ENCODE measurements around the gene CEP68.
"Not testable (repeated sequence)": the region's sequence is repeated elsewhere in the genome, so short reads cannot be mapped to it uniquely, and the experiment has no call there.

CEP68 gene

DNA sequence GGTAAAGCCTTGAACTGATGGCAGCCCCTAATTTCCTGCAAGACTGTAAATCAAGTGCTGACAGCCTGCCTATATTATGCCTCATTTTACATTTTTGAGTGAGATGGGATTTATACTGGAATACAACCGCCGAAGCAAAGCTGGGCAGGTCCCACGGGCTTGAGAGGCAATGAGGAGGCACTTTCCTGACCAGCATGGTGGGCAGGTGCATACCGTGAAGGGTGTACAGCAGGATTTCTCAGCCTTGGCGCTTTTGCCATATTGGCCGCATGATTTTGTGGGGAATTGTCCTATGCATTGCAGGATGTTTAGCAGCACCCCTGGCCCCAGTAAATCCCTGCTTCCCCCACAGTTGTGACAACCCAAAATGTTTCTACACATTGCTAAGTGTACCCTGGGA, 22.8 kb downstream of the CEP68 start:
- no peak for DNase-seq (ENCODE audit: low spot score)

DNA sequence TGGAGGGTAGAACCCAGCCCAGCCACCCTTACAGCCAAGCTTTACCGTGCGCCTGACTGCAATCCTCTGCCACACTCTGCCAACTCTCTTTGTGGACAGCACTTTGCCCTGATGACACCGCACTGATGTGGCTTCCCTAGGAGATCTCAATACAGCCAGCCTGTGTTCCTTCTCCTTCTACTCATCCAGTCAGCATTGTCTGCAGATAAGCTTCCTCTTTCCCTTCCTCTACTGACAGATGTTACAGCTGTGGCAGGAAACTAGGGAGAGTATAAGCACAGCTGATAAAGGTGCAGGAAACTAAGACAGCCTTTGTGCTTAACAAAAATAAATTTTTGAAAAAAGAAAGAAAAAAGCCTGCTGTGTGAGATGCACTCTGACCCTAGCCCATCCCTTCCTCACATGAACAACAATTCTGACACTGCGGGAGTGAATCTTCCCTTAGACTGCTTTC, 25.0 kb downstream of the CEP68 start:
- DNase-seq (ENCODE audit: low spot score), result no peak

DNA sequence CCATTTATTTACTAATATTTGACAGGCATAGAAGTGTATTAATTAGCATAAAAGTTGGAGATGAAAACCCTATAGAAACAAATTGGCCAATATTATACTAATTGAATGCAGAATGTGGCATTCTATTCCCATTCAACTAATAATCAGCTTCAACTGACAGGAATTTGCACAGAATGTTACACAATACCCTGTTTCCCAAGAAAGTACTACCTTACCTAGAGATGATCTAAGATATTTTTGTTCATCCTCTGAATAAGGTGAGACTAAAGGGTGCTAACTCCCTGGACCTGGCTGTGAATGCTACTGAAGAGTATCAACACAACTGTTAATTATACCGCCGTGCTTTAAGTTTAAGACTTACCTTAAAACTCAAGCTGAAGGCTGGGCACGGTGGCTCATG, 28.9 kb downstream of the CEP68 start:
- no peak for DNase-seq (ENCODE audit: low spot score)

DNA sequence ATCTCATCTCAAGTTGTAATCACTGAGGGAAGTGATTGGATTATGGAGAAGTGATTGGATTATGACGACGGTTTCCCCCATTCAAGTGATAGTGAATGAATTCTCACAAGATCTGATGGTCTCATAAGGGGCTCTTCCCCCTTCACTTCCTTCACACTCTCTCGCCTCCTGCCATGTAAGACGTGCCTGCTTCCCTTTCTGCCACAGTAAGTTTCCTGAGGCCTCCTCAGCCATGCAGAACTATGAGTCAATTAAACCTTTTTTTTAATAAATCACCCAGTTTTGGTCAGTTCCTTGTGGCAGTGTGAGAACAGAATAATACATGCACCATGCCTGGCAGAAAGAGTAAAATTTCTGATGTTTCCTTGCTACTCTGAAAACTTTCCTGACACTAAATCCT, 36.6 kb downstream of the CEP68 start:
- no peak for DNase-seq (ENCODE audit: low spot score)

DNA sequence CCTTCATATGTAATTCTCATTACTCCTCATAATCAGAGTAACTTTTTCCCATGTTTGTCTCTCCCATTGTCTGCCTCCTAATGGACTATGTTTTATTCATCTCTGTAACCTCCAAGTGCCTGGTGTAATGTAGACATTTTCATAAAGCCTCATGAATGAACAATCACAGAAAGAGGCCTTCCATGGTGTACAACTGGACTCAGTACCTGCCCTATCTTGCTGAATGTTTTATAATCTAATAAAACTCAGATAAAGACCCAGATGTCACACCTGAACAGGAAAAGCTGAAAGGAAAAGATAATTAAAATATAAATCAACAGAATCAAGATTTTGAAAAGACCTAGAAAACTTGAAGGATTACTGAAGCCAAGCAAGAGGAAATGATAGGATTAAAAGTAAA, 37.0 kb downstream of the CEP68 start:
- no peak for DNase-seq (ENCODE audit: low spot score)

DNA sequence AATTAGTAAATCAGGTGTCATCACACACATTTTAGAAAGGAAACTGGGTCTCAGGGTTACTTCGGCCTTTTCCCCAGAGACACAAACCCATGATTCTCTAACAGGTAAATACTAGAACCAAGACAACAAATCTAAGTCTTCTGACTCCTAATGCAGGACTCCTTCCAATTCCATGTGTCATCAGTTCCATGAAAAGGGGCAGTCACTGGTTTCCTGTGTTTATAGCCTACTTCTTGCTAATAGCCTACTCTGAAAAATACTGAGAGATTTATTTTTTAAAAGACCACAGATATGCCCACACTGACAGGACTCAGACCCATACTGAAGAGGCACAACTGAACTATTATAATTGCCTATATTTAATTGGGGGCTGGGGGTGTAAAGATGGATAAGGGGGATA, 40.7 kb downstream of the CEP68 start:
- DNase-seq (ENCODE audit: low spot score), result no peak

DNA sequence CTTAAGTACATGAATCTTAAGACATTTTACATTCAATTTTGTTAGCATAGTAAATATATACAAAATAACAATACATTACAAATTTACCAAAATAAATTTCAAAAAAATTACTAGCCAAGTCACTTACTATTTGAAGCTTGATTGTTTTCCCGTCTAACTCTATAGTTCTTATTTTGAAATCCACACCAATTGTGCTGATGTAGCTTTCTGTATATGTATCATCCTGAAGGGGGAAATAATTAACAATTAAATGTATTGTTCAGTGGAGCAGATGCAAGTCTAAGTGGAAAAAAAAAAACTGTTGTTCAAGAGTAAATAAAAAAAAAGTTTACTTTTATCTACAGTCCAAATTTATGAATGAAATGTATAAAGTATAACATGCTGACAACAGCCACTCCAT, 41.6 kb downstream of the CEP68 start:
- DNase-seq (ENCODE audit: low spot score), result no peak

DNA sequence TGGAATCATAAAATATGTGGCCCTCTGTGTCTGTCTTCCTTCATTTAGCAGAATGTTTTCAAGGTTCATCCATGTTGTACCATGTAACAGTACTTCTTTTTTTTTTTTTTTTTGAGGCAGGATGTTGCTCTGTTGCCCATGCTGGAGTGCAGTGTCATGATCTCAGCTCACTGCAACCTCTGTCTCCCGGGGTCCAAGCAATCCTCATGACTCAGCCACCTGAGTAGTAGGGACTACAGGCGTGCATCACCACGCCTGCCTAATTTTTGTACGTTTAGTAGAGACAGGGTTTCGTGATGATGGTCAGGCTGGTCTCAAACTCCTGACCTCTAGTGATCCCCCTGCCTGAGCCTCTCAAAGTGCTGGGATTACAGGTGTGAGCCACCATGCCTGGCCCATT, 42.5 kb downstream of the CEP68 start:
- no peak for DNase-seq (ENCODE audit: low spot score)

DNA sequence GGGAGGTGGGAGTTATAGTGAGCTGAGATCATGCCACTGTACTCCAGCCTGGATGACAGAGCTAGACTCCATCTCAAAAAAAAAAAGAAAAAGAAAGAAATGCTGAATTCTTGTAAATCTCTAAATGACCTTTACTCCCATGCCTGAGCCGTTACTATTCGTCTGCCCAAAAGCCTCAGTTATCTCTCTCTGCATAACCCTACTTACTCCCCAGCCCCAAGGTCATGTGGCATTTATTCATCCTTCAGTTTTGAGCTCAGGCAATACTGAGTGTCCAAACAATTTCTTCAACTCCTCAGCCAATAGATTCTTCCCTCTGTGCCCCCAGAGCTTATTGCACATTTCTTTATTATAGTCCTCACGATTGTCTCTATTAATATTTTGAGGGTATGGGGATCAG, 44.9 kb downstream of the CEP68 start:
- no peak for DNase-seq (ENCODE audit: low spot score)

DNA sequence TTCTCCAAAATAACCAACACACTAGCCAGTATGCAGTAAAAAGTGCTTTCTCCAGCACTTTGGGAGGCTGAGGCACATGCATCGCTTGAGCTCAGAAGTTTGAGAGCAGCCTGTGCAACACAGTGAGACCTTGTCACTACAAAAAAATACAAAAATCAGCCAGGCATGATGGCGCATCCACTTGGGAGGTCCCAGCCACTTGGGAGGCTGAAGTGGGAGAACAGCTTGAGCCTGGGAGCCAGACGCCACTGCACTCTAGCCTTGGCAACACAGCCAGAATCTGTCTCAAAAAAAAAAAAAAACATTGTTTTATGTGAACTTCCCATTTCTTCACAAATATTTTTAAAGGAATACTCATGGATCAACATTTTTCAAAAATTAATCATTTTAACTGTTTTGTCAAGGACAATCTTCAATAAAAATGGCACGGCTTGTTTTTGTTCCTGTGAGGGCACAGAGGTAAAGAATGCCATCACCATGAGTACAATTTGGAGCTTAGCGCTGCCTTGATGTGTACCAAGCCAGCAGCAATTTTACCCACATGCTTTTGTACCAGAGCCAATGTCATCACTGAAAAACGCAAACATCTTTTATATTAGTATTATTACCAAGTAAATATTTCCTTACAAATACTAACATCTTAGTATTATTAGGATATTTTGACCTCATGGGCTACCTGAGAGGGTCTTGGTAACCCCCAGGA, 46.9 kb downstream of the CEP68 start:
- DNase-seq (ENCODE audit: low spot score), result no peak

DNA sequence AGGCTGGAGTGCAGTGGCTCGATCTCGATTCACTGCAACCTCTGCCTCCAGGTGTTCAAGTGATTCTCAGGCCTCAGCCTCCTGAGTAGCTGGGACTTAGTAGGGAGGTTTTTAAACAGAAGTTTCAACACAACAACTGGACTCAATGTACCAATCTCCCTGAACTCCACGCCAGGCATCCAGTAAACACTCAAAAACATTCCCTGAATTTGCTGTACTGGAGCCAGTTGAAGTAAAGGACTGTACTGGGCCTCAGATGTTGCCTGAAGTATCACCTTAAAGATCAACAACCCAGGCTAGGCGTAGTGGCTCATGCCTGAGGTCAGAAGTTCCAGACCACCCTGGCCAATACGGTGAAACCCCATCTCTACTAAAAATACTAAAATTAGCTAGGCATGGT, 51.3 kb downstream of the CEP68 start:
- no peak for DNase-seq (ENCODE audit: low spot score)

DNA sequence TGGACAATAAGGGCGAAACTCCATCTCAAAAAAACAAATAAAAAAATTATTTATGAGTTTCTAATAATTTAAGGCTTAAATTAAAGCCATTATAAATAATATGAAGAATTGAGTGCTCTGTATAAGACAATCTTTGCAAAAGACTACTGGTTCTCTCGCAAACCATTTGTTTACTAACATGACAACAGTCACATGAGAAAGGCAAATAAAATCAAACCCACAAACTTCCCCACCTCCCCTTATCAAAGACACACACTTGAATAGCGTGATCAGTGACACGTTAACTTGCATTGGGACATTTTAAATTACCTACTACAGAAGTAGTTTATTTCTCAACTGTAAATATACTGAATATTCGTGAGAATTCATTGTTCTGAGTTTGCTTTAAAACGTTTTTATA, 52.6 kb downstream of the CEP68 start:
- no peak for DNase-seq (ENCODE audit: low spot score)

DNA sequence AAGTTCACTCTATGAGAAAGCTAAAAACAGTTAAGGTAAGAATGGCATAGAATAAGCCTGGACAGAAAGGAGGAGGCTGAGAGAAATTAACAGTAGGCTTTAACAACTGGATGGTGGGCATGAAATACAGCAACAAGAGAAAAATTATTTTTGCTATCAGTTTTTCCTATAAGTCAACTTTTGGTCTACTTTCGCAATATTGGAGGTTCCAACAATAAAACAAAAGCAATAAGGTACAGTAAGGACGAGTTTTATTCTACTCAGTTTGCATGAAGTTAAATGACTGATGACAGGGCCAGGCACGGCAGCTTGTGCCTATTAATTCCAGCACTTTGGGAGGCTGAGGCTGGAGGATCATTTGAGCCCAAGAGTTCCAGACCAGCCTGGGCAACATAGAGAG, 56.4 kb downstream of the CEP68 start:
- no peak for DNase-seq (ENCODE audit: low spot score)

DNA sequence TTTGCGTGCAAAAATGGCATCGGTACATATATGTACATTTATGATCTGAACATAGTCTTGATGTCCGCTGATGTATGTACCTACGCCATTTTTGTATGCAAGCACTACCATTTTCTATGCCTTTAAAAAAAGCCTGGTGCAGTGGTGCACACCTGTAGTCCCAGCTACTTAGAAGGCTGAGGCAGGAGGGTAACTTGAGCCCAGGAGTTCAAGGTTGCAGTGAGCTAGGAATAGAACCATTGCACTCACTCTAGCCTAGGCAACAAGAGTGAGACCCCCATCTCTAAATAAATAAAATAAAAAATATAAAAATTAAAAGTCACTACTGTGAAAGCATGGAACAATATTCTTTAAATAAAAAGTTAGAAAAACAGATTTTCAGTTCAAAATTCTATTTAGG, 57.0 kb downstream of the CEP68 start:
- no peak for DNase-seq (ENCODE audit: low spot score)

DNA sequence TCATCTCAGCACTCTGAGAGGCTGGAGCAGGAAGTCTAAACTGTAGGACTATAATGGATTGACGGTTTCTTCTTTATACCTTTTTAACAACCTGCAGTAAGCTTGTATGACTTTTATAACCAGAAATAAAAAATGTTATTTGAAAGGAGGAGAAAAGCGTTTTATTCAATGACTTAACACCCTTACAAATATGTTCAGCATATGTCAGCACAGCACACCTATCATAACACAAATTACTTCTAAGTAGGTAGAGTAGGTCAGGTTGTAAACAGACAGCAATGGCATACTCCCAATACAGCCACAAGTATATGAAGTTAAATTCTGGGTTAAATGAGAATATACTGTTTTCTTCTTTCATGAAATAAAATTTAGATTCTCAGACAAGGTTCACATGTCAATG, 57.6 kb downstream of the CEP68 start:
- no peak for DNase-seq (ENCODE audit: low spot score)

DNA sequence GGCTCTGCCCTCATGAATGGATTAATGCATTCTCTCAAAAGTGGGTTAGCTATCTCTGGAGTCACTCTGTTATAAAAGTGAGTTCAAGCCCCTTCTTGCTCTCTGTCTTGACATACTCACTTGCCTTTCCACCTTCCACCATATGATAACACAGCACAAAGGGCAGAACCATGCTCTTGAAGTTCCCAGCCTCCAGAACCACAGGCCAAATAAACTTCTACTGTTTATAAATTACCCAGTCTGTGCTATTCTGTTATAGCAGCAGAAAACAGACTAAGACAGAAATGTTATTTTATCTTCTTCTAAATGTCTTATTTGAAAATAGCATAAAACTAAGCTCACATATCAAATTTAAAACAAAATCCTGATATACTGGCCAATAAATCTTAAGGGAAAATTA, 58.7 kb downstream of the CEP68 start:
- DNase-seq (ENCODE audit: low spot score), result no peak

DNA sequence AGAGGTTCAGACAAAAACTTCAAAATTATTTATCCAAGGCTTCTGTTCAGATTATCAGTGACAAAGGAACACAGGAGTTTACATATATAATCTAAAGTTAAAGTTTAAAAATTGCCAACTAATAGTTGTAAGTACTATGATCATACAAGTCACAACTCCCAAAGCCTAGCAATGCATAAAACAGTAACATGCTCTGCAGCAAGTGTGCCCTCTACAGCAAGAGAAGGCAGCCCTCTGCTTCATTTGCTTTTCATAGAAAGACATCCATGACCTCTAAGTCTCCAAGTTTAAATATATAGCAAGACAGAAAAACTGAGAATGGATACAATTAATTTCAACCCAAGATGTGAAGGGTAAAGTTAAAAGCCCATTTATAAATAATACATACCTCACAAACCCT, 60.4 kb downstream of the CEP68 start:
- no peak for DNase-seq (ENCODE audit: low spot score)

DNA sequence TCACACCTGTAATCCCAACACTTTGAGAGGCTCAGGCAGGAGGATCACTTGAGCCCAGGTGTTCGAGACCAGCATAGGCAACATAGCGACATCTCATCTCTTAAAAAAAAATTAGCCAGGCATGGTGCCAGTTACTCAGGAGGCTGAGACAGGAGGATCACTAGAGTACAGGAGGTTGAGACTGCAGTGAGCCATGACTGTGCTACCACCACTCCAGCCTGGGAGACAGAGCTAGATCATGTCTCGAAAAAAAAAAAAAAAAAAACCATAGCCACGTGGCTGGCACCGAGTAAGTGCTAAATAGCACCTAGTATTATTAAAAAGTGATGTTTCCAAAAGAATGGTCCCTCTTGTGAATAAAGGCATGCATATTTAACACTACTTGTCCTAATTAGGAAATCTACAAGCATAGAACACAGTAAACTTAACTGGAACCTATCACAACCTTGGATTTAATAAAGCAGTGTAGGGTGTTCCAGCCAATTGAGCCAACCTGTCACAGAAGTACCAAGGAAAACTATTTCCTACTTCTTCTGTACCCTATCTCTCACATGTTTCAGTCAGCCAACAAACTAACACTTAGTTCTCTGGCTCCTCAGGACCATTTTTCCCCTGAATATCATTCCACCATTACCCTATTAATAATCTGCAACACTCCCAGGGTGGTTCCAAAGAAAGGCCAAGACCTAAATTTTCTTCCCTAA, 64.9 kb downstream of the CEP68 start:
- DNase-seq (ENCODE audit: low spot score), result no peak

DNA sequence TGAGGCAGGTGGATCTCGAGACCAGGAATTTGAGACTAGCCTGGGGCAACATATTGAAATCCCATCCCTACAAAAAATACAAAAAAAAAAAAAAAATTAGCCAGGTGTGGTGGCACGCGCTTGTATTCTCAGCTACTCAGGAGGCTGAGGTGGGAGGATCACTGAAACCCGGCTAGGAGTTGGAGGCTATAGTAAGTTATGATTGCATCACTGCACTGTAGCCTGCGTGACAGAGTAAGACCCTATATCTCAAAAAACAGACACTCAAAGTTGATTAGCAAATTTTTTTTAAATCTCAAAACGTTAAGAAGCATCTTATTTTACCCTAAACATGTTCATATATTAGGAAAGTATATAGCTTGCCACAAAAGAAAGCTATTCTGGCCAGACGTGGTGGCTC, 66.1 kb downstream of the CEP68 start:
- DNase-seq (ENCODE audit: low spot score), result no peak

DNA sequence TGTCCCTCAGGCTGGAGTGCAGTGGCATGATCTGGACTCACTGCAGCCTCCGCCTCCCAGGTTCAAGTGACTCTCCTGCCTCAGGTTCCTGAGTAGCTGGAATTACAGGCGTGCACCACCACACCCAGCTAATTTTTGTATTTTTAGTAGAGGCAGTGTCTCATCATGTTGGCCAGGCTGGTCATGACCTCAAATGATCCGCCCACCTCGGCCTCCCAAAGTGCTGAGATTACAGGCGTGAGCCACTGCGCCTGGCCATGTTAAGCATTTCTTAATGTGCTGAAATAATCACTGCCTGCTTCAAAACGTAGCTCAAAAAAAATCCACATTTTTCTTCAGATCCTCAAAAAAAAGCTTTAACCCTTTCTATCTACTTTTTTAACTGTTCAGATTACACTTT, 69.2 kb downstream of the CEP68 start:
- not testable (repeated sequence) for DNase-seq (ENCODE audit: low spot score)

DNA sequence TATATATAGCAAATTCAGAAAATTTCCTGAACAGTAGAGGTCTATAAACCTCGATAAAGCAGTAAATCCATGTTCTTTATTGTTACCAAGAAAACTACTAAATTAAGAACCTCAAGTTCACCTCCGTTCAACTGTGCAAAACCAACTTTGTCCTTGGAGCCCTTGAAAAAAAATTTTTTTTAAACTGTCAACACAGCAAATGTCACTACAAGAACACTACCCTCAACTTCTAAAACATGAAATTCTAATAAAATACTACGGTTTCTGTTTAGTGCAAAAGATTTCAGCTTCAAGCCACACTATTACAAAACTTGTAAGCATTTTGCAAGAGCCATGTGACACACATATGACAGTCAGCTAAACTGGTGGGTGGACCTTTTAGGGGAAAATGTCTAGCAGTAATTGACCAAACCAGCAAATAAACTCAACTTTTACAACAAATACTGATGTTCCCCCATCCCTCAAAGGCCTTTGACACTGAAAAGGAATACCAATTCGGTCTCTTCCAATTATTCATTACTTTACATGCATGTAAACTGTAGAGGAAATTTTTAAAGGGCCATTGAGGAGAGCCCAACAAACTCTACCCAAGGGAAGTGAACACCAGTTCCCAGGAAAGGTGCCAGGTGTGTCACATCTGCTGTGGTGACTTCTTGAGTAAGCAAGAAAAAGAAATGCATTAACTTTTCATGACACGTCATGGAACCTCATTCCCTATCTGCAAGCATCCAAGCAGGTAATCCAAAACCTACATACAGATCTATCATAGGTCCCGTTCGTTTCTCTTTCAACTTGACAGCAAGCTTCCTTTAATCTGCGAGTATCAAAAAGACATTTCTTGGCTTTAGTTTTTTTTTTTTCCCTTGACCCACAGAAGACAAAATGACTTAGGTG, 72.3 kb downstream of the CEP68 start:
- peak; percentile 39 for DNase-seq (ENCODE audit: low spot score)

DNA sequence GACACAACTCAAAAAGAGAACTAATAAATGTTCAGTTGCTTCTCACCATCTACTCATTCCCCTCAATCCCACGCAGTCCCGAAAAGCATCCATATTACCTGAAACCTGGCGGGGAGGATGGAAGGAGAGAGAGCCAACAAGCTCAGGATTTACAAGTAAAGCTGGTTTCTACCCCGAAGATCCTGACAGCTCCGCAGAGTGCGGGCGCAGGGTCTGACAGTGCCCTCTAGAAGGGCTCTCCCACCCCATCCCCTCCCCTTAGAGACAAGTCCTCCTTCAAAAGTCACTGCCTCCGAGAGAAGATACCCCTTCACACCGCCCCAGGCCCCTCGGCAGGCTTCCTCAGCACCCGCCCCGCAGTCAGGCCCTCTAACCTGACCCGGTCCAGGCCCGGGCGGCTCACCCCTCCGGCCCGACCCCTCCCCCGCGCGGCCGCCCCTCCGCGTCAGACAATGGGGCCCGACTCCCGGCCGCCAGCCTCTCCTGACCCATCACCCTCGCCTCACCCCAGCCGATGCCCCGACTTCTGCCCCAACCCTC, 73.1 kb downstream of the CEP68 start:
- peak; percentile 25 for DNase-seq (ENCODE audit: low spot score)
